Right lobe of liver (tissue), 6 donors: ENCODE measurements around the gene EHMT2. TPM values are rescaled to one million over a fixed set of nuclear protein-coding genes. Genes with fewer than 3 reads are reported as not detected.

Experiments used
- ATAC-seq, 4 donors: fragments of 200-7000 bp; cut with Tn5 transposase; one replicate each; pipeline ENCODE4 v1.9.1; 2020; ENCODE audit warnings: mild to moderate bottlenecking in 4 of 4, moderate library complexity in 4 of 4
- DNase-seq, 3 donors: peaks; one replicate each; pipeline ENCODE4 v3.0.0-alpha.2; 2020
- H3K27ac ChIP-seq, 3 donors: fragments of 200-600 bp; one replicate each; pipeline ENCODE4 v1.8.0; 2022
- H3K27me3 ChIP-seq, 2 donors: fragments of 200-600 bp; one replicate each; pipeline ENCODE4 v1.8.0; 2022
- H3K36me3 ChIP-seq, 4 donors: fragments of 200-600 bp; sonication (generic) in 1 of 4; one replicate each; pipeline versions ENCODE4 v1.5.1 to v1.8.0; 2017 to 2022; ENCODE audit warnings: control low read depth in 1 of 4
- H3K4me1 ChIP-seq, 4 donors: fragments of 200-600 bp; sonication (generic) in 1 of 4; one replicate each; pipeline versions ENCODE4 v1.5.1 to v1.8.0; 2017 to 2022; ENCODE audit warnings: control low read depth in 1 of 4
- H3K4me3 ChIP-seq, 3 donors: fragments of 200-600 bp; one replicate each; pipeline ENCODE4 v1.8.0; 2022
- H3K9me3 ChIP-seq, 4 donors: fragments of 200-600 bp; sonication (generic) in 1 of 4; one replicate each; pipeline versions ENCODE4 v1.5.1 to v1.8.0; 2017 to 2022; ENCODE audit warnings: control low read depth in 1 of 4
- POLR2A ChIP-seq: fragments of 450-650 bp; IDR thresholded peaks from one replicate; pipeline ENCODE4 v1.6.1; 2017; ENCODE audit warnings: antibody characterized with exemption, mild to moderate bottlenecking
- WGBS: methylation state at CpG from one replicate; pipeline ENCODE4 v1.1.6; 2018; ENCODE audit warnings: low coverage, low lambda C conversion rate; ENCODE audit not compliant: insufficient coverage; ENCODE audit errors: missing lambda C conversion rate; 5-methylcytosine and 5-hydroxymethylcytosine counted together
- intact Hi-C, 2 donors: fragments of 100-400 bp; cut with DNase I; formaldehyde crosslinking; loops; one replicate each; pipeline versions ENCODE4 v1.11.2 to v1.14.1; 2022
- long read RNA-seq: library from polyadenylated mRNA; unstranded; transcript quantifications from one replicate; pipeline ENCODE4 v2.0.0, GENCODE V29; 2019
- total RNA-seq, 6 experiments: library from RNA; depleted of rRNA in 2 of 6; stranded (reverse); fragments of >200 nt in 2 of 6; fragmentation: NEBNext Ultra II Directional in 3 of 6; extraction: Animal tissue kit (Norgen Biotek cat#: 25700) in 3 of 6; gene quantifications; one replicate each; pipeline versions ENCODE4 v1.1.0 to v1.2.4, GENCODE V29; 2016 to 2023
- TF ChIP-seq, protein P1 (sequence below), 4 donors: fragments of 200-600 bp in 3 of 4; fragments of 450-650 bp in 1 of 4; IDR thresholded peaks; one replicate each; pipeline versions ENCODE4 v1.5.1 to v1.8.0; 2016 to 2022; ENCODE audit warnings: antibody characterized with exemption in 4 of 4, mild to moderate bottlenecking in 2 of 4
- donor health status: DM: no; HTN: yes; CAD: no.
- donor health status: DM: no; HTN: no; CAD: no.
- donor health status: DM: no; HTN: no; CAD: no.
- donor health status: DM: no; HTN: yes; CAD: no.
- donor health status: DM: no; HTN: yes; CAD: no.

The EHMT2 gene
- 10 to 100 TPM; 10.7 to 20.1 (median 13.3) TPM for total RNA-seq
- long read RNA-seq, partial matches to known transcripts: 1 of 2 reads
- long read RNA-seq, other reads (novel, unspliced or antisense): 0 of 2 reads

DNA sequence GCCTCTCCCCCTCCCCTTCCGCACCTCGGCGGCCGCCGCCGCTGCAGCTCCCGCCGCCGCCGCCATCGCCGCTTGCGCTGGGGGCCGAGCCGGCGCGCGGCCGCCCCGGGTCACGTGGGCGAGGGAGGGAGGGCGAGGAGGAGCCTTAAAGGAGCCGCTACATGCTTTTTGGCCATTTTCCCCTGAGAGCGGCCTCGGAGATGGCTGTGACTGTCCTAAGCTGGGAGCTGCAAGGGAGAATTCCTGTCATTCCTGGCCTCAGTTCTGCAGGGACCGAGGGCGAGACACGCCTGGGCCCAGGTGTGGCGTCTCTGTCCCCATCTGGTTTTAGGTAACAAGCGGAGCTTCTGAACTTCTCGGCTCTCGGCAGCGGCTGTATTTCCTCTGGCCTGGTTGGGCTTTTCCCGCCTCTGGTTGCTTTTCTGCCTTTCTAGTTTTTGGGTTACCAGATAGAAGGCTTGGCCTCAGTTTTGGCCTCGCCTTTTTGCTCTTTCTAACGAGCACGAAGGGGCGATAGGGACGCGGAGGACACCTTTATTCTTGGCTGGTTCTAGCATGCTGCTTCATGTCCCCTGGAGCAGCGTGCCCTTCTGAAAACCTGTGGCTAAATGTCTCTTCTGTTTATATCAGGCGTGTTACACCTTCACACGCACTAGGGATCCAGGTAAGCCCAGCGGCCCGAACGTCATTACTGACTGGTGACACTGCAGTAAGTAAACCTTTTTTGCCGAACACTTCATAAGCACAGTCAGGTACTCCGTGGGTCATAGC, at the start of gene EHMT2:
Gene EHMT2, minus strand, starts transcription at position 87 of the 771 bp plus-strand sequence. Its CDS starts 21 bp downstream, at position 66.
- H3K27ac ChIP-seq: peak within 1 kb of the TSS; percentile 72 to 78 (median 76)
- ATAC-seq (peak; percentile 64 to 67 (median 66)), DNase-seq (peak; percentile 88 to 90 (median 89))
- 0% methylated on average over 24 of the region's 49 CpGs for WGBS
- H3K9me3 ChIP-seq: no peaks in the 10 kb centered on the region
- intact Hi-C loops: no loop called here
- H3K4me1 ChIP-seq: peaks cover 0 to 16% (median 0%) of the 10 kb centered on the region in 4 donors
- peaks cover 0 to 22% (median 1%) of the 10 kb centered on the region in 4 donors for H3K36me3 ChIP-seq
- H3K4me3 ChIP-seq: peak within 1 kb of the TSS; percentile 75 to 97 (median 79)
- no peaks in the 10 kb centered on the region for H3K27me3 ChIP-seq
- peak; percentile 34 for TF ChIP-seq POLR2A
- TF ChIP-seq, protein P1, sequence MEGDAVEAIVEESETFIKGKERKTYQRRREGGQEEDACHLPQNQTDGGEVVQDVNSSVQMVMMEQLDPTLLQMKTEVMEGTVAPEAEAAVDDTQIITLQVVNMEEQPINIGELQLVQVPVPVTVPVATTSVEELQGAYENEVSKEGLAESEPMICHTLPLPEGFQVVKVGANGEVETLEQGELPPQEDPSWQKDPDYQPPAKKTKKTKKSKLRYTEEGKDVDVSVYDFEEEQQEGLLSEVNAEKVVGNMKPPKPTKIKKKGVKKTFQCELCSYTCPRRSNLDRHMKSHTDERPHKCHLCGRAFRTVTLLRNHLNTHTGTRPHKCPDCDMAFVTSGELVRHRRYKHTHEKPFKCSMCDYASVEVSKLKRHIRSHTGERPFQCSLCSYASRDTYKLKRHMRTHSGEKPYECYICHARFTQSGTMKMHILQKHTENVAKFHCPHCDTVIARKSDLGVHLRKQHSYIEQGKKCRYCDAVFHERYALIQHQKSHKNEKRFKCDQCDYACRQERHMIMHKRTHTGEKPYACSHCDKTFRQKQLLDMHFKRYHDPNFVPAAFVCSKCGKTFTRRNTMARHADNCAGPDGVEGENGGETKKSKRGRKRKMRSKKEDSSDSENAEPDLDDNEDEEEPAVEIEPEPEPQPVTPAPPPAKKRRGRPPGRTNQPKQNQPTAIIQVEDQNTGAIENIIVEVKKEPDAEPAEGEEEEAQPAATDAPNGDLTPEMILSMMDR (IDR thresholded peaks at IDR 0.05): peak in 1 of 4 donors; percentile 34

- peak overlapping the region; percentile 57 to 92 (median 78) for H3K4me3 ChIP-seq
- no peak for ATAC-seq
Observed at GRCh38 chr6:31947070-31947675, 49.7 kb upstream of the EHMT2 start.

GRCh38 chr6:31946370-31946885, 48.9 kb upstream of the EHMT2 start:
- TF ChIP-seq, protein P1 (IDR thresholded peaks at IDR 0.05): no peak
- no peak for TF ChIP-seq POLR2A
- WGBS: 33% methylated on average over 11 of the region's 11 CpGs
- Histone ChIP-seq H3K9me3 (no peaks in the 10 kb centered on the region), H3K4me1 (peaks cover 0 to 37% (median 16%) of the 10 kb centered on the region in 4 donors), H3K36me3 (peaks cover 0 to 58% (median 28%) of the 10 kb centered on the region in 4 donors), H3K27me3 (no peaks in the 10 kb centered on the region), H3K4me3 (peak overlapping the region; percentile 57 to 92 (median 78)), H3K27ac (peak overlapping the region; percentile 89 to 96 (median 91))
- ATAC-seq (peak in 2 of 4 donors; percentile 4 to 9), DNase-seq (no peak)
- intact Hi-C loops: no loop called here

More at GRCh38 chr6:31947070-31947675, 49.7 kb upstream of the EHMT2 start:
- 42% methylated on average over 9 of the region's 24 CpGs for WGBS
- intact Hi-C loops: no loop called here
- no peak for DNase-seq
- TF ChIP-seq POLR2A: no peak
- TF ChIP-seq, protein P1 (IDR thresholded peaks at IDR 0.05): no peak
- Histone ChIP-seq H3K27me3 (no peaks in the 10 kb centered on the region), H3K9me3 (no peaks in the 10 kb centered on the region), H3K27ac (peak overlapping the region; percentile 89 to 96 (median 91)), H3K36me3 (peaks cover 0 to 64% (median 28%) of the 10 kb centered on the region in 4 donors), H3K4me1 (peaks cover 0 to 37% (median 15%) of the 10 kb centered on the region in 4 donors)

- peaks cover 0 to 58% (median 24%) of the 10 kb centered on the region in 4 donors for H3K36me3 ChIP-seq
- TF ChIP-seq, protein P1 (IDR thresholded peaks at IDR 0.05): no peak
- peak; percentile 98 for TF ChIP-seq POLR2A
- ATAC-seq (peak; percentile 76 to 96 (median 89)), DNase-seq (peak; percentile 89 to 98 (median 96))
- peak within 1 kb of the TSS; percentile 57 to 92 (median 78) for H3K4me3 ChIP-seq
- no peaks in the 10 kb centered on the region for H3K27me3 ChIP-seq
- H3K4me1 ChIP-seq: peaks cover 0 to 37% (median 19%) of the 10 kb centered on the region in 4 donors
- 10% methylated on average over 6 of the region's 11 CpGs for WGBS
- no peaks in the 10 kb centered on the region for H3K9me3 ChIP-seq
- H3K27ac ChIP-seq: peak within 1 kb of the TSS; percentile 89 to 96 (median 91)
- intact Hi-C loops: no loop called here
Observed at GRCh38 chr6:31945507-31946369, 48.2 kb upstream of the EHMT2 start, which contains the start of gene CFB. Gene CFB (plus strand): TSS chr6:31946095. CDS start chr6:31946222, 127 bp downstream.
